Subcutaneous adipose tissue (tissue), 4 donors: ENCODE data around the gene ANKRD13C. TPM values are rescaled to one million over a fixed set of nuclear protein-coding genes. Genes with fewer than 3 reads are reported as not detected.

Source experiments
- total RNA-seq, 4 donors: library from RNA; depleted of rRNA; stranded (reverse); fragments of >200 nt; gene quantifications; one replicate each; pipeline ENCODE4 v1.1.0, GENCODE V29; 2016
- TF ChIP-seq, protein P1 (sequence below): fragments of 450-650 bp; IDR thresholded peaks from one replicate; pipeline ENCODE4 v1.5.1; 2016; ENCODE audit warnings: low read depth, mild to moderate bottlenecking, control low read depth, antibody characterized with exemption, moderate library complexity

The ANKRD13C gene, protein sequence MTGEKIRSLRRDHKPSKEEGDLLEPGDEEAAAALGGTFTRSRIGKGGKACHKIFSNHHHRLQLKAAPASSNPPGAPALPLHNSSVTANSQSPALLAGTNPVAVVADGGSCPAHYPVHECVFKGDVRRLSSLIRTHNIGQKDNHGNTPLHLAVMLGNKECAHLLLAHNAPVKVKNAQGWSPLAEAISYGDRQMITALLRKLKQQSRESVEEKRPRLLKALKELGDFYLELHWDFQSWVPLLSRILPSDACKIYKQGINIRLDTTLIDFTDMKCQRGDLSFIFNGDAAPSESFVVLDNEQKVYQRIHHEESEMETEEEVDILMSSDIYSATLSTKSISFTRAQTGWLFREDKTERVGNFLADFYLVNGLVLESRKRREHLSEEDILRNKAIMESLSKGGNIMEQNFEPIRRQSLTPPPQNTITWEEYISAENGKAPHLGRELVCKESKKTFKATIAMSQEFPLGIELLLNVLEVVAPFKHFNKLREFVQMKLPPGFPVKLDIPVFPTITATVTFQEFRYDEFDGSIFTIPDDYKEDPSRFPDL
- total RNA-seq = 10 to 100 TPM; 19.4 to 26.4 (median 24.4) TPM

GRCh38 chr1:70354332-70355110 is at the start of gene ANKRD13C:
Gene ANKRD13C, minus strand, starts transcription at chr1:70354722. Its CDS starts 314 bp downstream, at chr1:70354408.
- TF ChIP-seq, protein P1, sequence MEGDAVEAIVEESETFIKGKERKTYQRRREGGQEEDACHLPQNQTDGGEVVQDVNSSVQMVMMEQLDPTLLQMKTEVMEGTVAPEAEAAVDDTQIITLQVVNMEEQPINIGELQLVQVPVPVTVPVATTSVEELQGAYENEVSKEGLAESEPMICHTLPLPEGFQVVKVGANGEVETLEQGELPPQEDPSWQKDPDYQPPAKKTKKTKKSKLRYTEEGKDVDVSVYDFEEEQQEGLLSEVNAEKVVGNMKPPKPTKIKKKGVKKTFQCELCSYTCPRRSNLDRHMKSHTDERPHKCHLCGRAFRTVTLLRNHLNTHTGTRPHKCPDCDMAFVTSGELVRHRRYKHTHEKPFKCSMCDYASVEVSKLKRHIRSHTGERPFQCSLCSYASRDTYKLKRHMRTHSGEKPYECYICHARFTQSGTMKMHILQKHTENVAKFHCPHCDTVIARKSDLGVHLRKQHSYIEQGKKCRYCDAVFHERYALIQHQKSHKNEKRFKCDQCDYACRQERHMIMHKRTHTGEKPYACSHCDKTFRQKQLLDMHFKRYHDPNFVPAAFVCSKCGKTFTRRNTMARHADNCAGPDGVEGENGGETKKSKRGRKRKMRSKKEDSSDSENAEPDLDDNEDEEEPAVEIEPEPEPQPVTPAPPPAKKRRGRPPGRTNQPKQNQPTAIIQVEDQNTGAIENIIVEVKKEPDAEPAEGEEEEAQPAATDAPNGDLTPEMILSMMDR = no peak

DNA sequence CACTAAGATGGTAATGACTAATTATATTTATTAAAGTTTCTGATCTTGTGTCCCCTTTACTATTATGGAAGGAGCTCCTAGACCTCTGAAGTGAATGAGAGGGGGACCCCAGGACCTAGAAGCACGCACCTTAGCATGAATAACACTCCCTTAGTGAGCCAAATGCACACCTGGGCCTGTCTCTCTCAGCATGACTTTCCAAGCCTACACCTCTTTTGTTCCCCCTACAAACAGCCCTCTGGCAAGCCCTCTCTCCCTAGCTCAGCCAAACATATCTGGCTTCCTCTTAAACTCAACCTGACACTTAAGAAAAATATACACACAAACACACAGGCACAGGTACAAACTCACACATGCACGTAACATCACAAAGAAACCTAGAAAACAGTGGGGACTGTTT is 49.2 kb upstream of the ANKRD13C start:
- TF ChIP-seq, protein P1 = no peak

DNA sequence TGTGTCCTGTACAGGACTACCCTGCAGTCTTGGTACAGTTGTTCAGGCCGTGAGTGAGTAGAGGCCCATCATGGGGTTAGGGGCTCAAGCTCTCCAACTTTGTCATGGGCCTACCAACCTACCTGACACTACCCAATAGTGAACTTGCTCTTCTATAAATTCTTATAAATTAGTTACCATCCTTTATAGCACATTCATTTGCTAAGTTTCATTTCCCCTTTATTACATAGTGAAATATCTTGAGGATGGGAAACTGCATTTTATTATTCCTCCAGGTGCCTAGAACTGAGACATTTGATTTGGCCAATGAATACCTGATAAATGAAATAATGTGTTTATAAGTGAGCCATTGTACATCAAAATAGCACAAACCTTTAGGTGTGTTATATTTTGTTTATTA is 47.5 kb upstream of the ANKRD13C start:
- TF ChIP-seq, protein P1 = no peak

- TF ChIP-seq, protein P1 = no peak
These were observed 45.8 kb upstream of the ANKRD13C start for GRCh38 chr1:70400335-70400734.

DNA sequence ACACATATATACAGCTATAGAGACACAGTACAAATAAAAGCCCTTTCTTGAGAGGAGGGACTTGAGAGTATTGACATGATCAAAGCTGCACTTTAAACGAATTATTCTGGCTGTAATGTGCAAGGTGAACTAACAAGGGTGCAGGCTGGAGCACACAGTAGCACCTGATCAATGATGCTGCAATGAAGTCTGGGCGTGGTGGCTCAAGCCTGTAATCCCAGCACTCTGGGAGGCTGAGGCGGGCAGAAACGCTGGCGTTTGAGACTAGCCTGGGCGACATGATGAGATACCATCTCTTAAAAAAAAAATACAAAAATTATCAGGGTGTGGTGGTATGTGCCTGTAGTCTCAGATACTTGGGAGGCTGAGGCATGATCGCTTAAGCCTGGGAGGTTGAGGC is 42.5 kb upstream of the ANKRD13C start:
- TF ChIP-seq, protein P1 = no peak

- TF ChIP-seq, protein P1 = no peak
These were observed 42.1 kb upstream of the ANKRD13C start for GRCh38 chr1:70396607-70397006.

DNA sequence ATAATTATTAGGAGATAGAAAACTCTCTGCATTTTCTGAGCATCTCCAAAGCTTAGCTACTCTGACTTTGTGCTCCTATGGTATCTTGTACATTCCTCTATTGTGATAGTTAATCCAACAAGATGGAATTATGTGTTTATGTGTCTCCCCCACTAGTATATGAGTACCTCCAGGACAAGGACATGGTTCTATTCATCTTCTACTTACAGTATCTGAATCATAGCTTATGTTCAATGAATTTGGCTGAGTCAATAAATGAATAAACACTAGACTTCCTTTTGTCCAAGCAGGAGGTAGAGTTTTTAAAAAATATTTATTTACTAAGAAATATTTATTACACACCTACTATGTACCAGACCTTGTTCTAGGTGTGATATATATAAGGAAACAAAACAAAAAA is 38.1 kb upstream of the ANKRD13C start:
- TF ChIP-seq, protein P1 = no peak
